Heart right ventricle (tissue), 16 donors: ENCODE results near the gene GFOD1. TPM values are rescaled to one million over a fixed set of nuclear protein-coding genes. Genes with fewer than 3 reads are reported as not detected.

Experiments used
- ATAC-seq, 8 donors: fragments of 200-7000 bp; cut with Tn5 transposase; one replicate each; pipeline ENCODE4 v1.9.1; 2020; ENCODE audit warnings: mild to moderate bottlenecking in 8 of 8, moderate library complexity in 8 of 8, moderate number of reproducible peaks in 1 of 8
- DNase-seq, 2 donors: peaks; one replicate each; pipeline ENCODE4 v3.0.0-alpha.2; 2020
- H3K27ac ChIP-seq, 10 donors: fragments of 200-600 bp; sonication (generic) in 2 of 10; one replicate each; pipeline versions ENCODE4 v1.5.0 to v1.8.0; 2020 to 2022; ENCODE audit warnings: mild to moderate bottlenecking in 3 of 10
- H3K27me3 ChIP-seq, 7 donors: fragments of 200-600 bp; one replicate each; pipeline ENCODE4 v1.8.0; 2021 to 2022; ENCODE audit warnings: mild to moderate bottlenecking in 2 of 7
- H3K36me3 ChIP-seq, 9 donors: fragments of 200-600 bp; sonication (generic) in 1 of 9; one replicate each; pipeline versions ENCODE4 v1.5.0 to v1.8.0; 2020 to 2022; ENCODE audit warnings: mild to moderate bottlenecking in 2 of 9
- H3K4me1 ChIP-seq, 9 donors: fragments of 200-600 bp; sonication (generic) in 1 of 9; one replicate each; pipeline versions ENCODE4 v1.5.0 to v1.8.0; 2020 to 2022; ENCODE audit warnings: mild to moderate bottlenecking in 4 of 9
- H3K4me3 ChIP-seq, 10 donors: fragments of 200-600 bp; sonication (generic) in 2 of 10; one replicate each; pipeline versions ENCODE4 v1.5.0 to v1.8.0; 2020 to 2022; ENCODE audit warnings: mild to moderate bottlenecking in 7 of 10, moderate library complexity in 2 of 10
- H3K9me3 ChIP-seq, 11 donors: fragments of 200-600 bp in 10 of 11; sonication (generic) in 2 of 11; one replicate each; pipeline versions ENCODE4 v1.5.0 to v1.8.0; 2013 to 2022; ENCODE audit warnings: mild to moderate bottlenecking in 2 of 11, control low read depth in 1 of 11, moderate library complexity in 1 of 11
- WGBS, 2 donors: extraction: QIAGEN DNeasy Blood & Tissue Kit; methylation state at CpG; one replicate each; pipeline ENCODE4 v1.1.7; 2013; ENCODE audit warnings: inconsistent platforms in 1 of 2; 5-methylcytosine and 5-hydroxymethylcytosine counted together
- intact Hi-C, 10 donors: fragments of 100-400 bp; cut with DNase I; formaldehyde crosslinking; loops; one replicate each; pipeline versions ENCODE4 v1.11.1 to v1.14.2; 2022
- polyA plus RNA-seq, 2 donors: library from polyadenylated mRNA; stranded (reverse); fragments of 200-250 nt; gene quantifications; one replicate each; pipeline ENCODE4 v1.2.3, GENCODE V29; 2013
- total RNA-seq, 10 donors: library from RNA; stranded (reverse); fragmentation: NEBNext Ultra II Directional in 3 of 10; extraction: Animal tissue kit (Norgen Biotek cat#: 25700) in 3 of 10; gene quantifications; one replicate each; pipeline versions ENCODE4 v1.2.1 to v1.2.4, GENCODE V29; 2021 to 2023
- TF ChIP-seq, protein P1 (sequence below), 9 donors: fragments of 200-600 bp; sonication (generic) in 2 of 9; IDR thresholded peaks; one replicate each; pipeline versions ENCODE4 v1.5.0 to v1.8.0; 2021 to 2022; ENCODE audit warnings: antibody characterized with exemption in 9 of 9, mild to moderate bottlenecking in 5 of 9, moderate library complexity in 1 of 9
- donor health status: Arrhythmogenic right ventricular cardiomyopathy.
- donor health status: ischemic (EF 13 %, LVEDD 7.1; RV severe dilation, severe dysfunction).
- donor health status: healthy with polysubstance abuse.
- donor health status: DM: no; HTN: yes; CAD: no.
- donor health status: DM: no; HTN: no; CAD: no.
- donor health status: ischemic (EF 25% LVEDD 6.9; RV normal size, moderate dysfunction).
- donor health status: ischemic (EF 25% LVEDD 5.7; RV mildly dilated, moderate dysfunction).
- donor health status: healthy.
- donor health status: DM: yes; HTN: yes; CAD: no.
- donor health status: Ischemic cardiomyopathy.
- donor health status: ischemic (EF 35%, LVEDD 5.7; RV mildly dilated, moderate dysfunction).
- donor health status: nonischemic (EF 11% LVEDD 7.7; RV severe dilation, severe dysfunction).
- donor health status: DM: yes; HTN: yes; CAD: no.
- donor health status: PGD.
- donor health status: ischemic (EF 29% LVEDD 5.4; RV normal size, mild dysfunction).
- donor health status: nonischemic (EF 23%, LVEDD 6.1; RV moderate dilation, normal function).

The GFOD1 gene
- total and polyA plus RNA-seq, 12 donors, result 13.8 to 96.5 (median 37.0) TPM

GRCh38 chr6:13359287-13359686 is 128.1 kb downstream of the GFOD1 start:
- Histone ChIP-seq H3K4me1 (peaks cover 8 to 84% (median 65%) of the 10 kb centered on the region in 9 donors), H3K27ac (peak overlapping the region in 9 of 10 donors; percentile 24 to 87 (median 58)), H3K4me3 (no peak overlapping the region), H3K27me3 (no peaks in the 10 kb centered on the region), H3K36me3 (peaks cover 0 to 7% (median 0%) of the 10 kb centered on the region in 9 donors), H3K9me3 (no peaks in the 10 kb centered on the region)
- ATAC-seq (peak in 7 of 8 donors; percentile 22 to 74 (median 54)), DNase-seq (no peak)
- intact Hi-C loops, result loop anchor here in 1 of 10 donors (5.0 kb wide), 2 partner anchors 128 to 178 kb away; partner anchors contain the start of gene GFOD1
- WGBS, 2 donors, result 70 to 72% methylated on average over 6 of the region's 6 CpGs
- TF ChIP-seq, protein P1, sequence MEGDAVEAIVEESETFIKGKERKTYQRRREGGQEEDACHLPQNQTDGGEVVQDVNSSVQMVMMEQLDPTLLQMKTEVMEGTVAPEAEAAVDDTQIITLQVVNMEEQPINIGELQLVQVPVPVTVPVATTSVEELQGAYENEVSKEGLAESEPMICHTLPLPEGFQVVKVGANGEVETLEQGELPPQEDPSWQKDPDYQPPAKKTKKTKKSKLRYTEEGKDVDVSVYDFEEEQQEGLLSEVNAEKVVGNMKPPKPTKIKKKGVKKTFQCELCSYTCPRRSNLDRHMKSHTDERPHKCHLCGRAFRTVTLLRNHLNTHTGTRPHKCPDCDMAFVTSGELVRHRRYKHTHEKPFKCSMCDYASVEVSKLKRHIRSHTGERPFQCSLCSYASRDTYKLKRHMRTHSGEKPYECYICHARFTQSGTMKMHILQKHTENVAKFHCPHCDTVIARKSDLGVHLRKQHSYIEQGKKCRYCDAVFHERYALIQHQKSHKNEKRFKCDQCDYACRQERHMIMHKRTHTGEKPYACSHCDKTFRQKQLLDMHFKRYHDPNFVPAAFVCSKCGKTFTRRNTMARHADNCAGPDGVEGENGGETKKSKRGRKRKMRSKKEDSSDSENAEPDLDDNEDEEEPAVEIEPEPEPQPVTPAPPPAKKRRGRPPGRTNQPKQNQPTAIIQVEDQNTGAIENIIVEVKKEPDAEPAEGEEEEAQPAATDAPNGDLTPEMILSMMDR (IDR thresholded peaks at IDR 0.05), result no peak

DNA sequence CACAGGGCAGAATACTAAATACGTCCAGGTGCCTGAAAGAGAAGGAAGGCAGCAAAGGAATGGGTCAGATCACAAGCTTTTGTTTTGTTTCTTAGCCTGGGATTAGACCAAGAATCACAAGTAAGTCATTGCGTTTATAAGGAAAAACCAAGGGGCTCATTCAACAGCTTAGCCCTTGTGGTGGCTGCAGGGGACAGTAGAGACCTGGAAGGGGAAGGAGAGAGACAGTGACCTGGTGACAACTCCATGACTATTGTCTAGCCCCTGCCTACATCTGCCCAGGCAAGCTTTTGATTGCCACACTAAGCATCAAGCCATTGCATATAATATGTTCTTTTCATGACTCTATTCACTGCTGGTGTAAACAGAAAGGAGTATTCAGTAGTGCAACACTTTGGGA is 128.9 kb downstream of the GFOD1 start:
- H3K4me3 ChIP-seq, result no peak overlapping the region
- intact Hi-C loops, result loop anchor here in 1 of 10 donors (5.0 kb wide), 2 partner anchors 129 to 179 kb away; partner anchors contain the start of gene GFOD1
- peaks cover 0 to 3% (median 0%) of the 10 kb centered on the region in 9 donors for H3K36me3 ChIP-seq
- TF ChIP-seq, protein P1 (IDR thresholded peaks at IDR 0.05), result no peak
- 89 to 92% methylated on average over 2 of the region's 2 CpGs for WGBS, 2 donors
- peak overlapping the region in 6 of 10 donors; percentile 24 to 70 (median 50) for H3K27ac ChIP-seq
- H3K27me3 ChIP-seq, result no peaks in the 10 kb centered on the region
- ATAC-seq, result no peak
- DNase-seq, result no peak
- peaks cover 5 to 85% (median 73%) of the 10 kb centered on the region in 9 donors for H3K4me1 ChIP-seq
- H3K9me3 ChIP-seq, result no peaks in the 10 kb centered on the region

GRCh38 chr6:13357551-13358075 is 129.8 kb downstream of the GFOD1 start:
- WGBS, 2 donors, result 78 to 80% methylated on average over 14 of the region's 14 CpGs

GRCh38 chr6:13355999-13356785 is 131.2 kb downstream of the GFOD1 start:
- peak overlapping the region in 3 of 10 donors; percentile 54 to 78 (median 73) for H3K27ac ChIP-seq
- 81 to 84% methylated on average over 6 of the region's 6 CpGs for WGBS, 2 donors
- intact Hi-C loops, result loop anchor here in 1 of 10 donors (5.0 kb wide), 2 partner anchors 131 to 181 kb away; partner anchors contain the start of gene GFOD1
- no peaks in the 10 kb centered on the region for H3K9me3 ChIP-seq
- H3K4me1 ChIP-seq, result peaks cover 3 to 72% (median 57%) of the 10 kb centered on the region in 9 donors
- no peak for ATAC-seq
- H3K36me3 ChIP-seq, result no peaks in the 10 kb centered on the region
- TF ChIP-seq, protein P1 (IDR thresholded peaks at IDR 0.05), result no peak
- DNase-seq, result no peak
- H3K27me3 ChIP-seq, result no peaks in the 10 kb centered on the region
- peak overlapping the region in 1 of 10 donors; percentile 14 for H3K4me3 ChIP-seq

More at GRCh38 chr6:13357551-13358075, 129.8 kb downstream of the GFOD1 start:
- no peak overlapping the region for H3K27ac ChIP-seq
- intact Hi-C loops, result loop anchor here in 1 of 10 donors (5.0 kb wide), 2 partner anchors 130 to 180 kb away; partner anchors contain the start of gene GFOD1
- no peak for DNase-seq
- H3K4me3 ChIP-seq, result no peak overlapping the region
- H3K27me3 ChIP-seq, result no peaks in the 10 kb centered on the region
- H3K4me1 ChIP-seq, result peaks cover 5 to 86% (median 71%) of the 10 kb centered on the region in 9 donors
- ATAC-seq, result no peak
- H3K36me3 ChIP-seq, result peaks cover 0 to under 1% (median 0%) of the 10 kb centered on the region in 9 donors
- no peaks in the 10 kb centered on the region for H3K9me3 ChIP-seq
- TF ChIP-seq, protein P1 (IDR thresholded peaks at IDR 0.05), result no peak
